Hepatic stellate cell (primary cell): Measurements from ENCODE around the gene CPT1C.

Experiments
- DNase-seq: peaks from one replicate; pipeline ENCODE4 v3.0.0; 2011; ENCODE audit warnings: low spot score

The CPT1C gene

DNA sequence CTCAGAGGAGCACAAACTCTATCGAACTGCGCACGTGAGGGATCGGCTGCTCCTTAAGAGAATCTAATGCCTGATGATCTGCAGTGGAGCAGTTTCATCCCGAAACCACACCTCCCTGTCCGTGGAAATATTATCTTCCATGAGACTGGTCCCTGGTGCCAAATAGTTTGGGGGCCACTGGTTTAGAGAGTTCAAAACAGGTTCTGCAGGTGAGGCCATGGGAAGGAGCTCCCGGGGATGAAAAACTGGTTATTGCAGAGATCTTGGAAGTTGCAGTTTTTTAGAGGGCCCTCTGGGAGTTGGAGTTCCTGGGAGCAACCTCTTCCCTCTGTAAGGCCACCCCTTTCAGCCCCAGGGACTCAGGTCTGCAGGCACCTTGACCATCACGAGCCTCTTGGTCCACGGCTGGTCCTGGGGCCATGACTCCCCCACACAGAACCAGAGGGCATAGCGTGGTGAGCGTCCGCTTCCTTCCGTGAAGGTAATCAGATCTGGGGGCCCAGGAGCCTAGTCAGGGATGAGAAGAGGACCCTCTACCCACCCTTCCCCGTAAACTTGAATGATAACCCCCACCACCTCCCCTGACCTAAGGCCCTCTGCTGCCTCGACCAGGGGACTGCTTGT is 30.5 kb upstream of the CPT1C start:
- no peak for DNase-seq

DNA sequence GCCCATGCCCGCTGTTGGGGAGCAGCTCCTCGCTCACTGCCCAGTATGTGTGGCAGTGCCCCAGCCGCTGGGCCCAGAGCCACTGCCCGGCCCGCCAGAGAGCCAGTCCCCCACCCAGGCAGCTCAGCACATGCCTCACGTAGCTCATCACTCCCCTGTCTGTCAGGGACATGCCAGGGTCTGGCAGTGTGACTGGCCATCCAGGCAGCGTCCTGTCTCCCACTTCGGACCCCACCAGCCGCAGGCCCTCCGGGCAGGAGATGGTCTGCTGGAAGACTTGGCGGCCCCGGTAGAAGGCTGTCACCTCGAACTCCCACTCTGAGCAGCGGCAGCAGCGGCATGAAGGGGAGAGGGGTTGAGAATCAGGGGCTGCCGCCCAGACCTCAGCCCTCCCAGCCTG is 28.9 kb upstream of the CPT1C start:
- no peak for DNase-seq

DNA sequence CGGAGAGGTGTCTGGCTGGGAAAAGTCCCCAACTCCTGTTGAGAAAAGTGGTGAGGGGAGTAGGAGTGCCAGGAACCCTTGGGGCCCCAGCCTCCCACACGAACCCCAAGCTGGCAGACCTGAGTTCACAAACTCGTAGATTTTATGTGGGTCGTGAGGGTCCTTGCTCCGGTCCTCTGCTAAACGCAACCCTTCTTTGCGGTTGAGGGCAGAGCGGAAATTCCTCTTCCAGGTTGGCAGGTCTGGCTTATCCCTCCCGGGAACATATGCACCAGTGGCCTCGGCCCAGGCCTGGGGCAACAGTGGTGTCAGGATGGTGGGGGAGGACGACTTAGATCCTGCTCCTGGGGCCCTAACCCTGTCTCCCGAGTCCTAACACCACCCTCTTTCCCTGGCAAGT is 27.7 kb upstream of the CPT1C start:
- DNase-seq, result no peak

DNA sequence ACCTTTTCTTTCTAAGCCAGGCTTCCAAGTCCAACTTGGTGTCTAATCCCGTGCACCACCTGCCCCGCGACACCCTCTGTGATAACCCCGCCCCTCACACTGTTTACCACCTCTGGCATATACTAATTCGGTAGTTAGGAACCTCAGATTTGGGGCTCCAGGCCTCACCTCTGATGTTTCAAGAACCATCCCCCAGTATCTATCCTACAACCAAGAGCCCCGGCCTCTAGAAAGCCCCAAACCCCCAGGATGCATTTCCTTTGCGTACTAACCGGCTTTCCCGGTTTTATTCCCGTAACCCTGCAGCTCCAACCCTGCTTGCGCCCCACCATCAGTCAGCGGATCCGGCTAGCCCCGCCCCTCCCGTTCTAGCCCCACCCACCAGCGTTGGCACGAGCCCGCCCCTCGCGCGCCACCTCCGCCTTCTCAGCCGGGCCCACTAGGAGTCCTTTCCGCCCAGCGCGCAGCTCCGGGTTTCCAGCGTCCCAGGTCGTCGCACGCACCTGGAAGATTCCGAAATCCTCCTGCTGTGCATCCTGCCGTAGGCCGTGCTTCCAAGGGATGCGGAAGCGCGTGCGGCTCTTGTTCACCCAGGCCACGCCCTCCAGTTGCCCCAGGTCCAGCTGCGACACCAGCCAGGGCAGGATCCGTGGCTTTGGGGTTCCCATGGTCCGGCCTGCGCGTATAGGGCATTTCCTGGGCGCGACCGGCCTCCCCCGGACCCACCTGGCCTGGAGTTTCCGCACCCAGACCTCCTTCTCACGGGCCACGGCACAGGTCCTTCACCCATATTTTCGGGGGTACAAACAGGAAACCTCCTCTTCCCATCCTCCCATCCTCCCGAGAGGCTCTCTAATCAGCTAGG is 26.5 kb upstream of the CPT1C start:
- peak; percentile 93 for DNase-seq

DNA sequence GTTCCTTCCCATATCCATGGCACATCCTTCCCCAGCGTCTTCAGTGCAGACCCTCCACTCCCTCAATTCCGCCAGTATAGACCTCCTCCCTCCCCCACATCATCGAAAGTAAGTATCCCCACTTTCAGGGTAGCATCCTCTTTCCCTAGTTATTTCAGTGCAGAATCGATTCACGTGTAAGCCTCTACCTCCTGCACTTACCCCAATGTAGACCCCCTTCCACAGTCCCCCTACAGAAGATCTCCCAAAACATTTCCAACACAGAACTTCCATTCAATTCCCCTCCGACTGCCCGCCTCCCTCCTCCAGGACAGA is 25.9 kb upstream of the CPT1C start:
- no peak for DNase-seq

DNA sequence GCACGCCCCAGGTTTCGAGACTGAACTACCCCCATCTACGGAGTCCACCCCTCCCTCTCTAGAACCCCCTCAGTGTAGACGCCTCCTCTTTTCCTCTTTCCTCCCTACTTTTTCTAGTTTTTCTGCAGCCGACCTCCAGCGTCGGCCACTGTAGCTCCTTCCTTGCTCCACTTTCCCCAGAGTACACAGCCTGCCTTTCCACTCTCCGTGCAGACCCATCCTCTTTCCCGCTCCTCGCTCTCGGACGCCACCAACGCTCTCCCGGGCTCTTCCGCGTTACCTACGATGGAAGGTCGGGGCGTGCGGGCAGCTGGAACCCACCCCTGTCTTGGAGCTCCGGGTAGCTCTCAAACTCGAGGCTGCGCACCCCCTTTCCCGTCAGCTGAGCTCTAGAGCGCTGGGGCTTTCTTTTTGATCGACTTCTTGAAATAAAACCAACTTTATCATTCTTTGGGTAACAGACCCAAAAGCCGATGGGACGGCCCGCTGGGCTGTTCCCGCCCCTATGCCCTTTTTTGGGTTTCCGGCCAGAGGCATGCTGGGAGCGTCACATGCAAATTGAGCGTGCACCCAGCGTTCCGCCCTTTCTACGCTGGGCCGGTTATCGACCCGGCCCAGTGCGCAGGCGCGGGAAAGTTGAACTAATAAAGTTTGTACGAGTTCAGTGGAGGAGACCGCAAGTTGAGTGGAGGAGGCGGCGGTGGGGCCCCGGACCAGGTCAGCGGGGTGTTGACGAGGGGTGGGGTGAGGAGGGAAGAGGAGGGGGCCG is 25.4 kb upstream of the CPT1C start, which contains the start of the genes BCL2L12 and IRF3:
Gene BCL2L12 (plus strand): TSS at position 583 of the 769 bp plus-strand sequence. CDS start 760 bp downstream, outside the sequence.
Gene IRF3 (minus strand): TSS at position 507 of the 769 bp plus-strand sequence. CDS start 1,019 bp downstream, outside the sequence.
- DNase-seq, result peak; percentile 99

DNA sequence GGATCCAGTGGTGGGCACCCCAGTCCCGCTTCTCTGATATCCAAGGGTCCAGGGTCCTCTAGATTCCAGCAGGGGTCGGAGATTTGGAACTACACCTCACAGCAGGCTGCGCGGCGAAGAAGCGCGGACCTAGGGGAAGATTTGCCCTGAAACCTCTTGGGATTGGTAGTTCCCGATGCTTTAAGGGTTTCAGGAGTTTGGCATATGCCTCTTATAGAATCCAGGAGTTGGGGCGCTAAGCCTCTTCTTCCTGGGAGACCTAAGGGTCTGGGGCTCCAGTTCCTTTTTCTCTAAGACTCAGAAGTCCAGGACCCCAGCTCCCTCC is 24.8 kb upstream of the CPT1C start:
- DNase-seq, result no peak

DNA sequence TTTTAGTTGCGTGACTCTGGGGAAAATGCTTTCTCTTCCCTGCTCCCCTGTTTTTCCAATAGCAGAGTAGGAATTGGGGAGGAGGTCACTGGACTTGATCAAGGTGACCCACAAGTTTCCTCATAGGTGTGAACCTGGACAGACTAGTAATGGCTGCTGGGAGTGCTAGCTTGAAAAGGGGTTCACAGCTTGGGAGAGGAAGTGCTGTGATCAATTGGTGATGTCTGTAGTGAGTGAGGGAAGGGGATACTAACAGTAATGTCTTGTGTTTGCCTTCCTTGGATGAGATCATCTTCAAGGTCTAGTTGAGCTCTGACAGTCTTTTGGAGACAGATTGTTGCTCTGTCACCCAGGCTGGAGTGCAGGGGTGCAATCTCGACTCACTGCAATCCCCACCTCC is 23.4 kb upstream of the CPT1C start:
- DNase-seq, result no peak

DNA sequence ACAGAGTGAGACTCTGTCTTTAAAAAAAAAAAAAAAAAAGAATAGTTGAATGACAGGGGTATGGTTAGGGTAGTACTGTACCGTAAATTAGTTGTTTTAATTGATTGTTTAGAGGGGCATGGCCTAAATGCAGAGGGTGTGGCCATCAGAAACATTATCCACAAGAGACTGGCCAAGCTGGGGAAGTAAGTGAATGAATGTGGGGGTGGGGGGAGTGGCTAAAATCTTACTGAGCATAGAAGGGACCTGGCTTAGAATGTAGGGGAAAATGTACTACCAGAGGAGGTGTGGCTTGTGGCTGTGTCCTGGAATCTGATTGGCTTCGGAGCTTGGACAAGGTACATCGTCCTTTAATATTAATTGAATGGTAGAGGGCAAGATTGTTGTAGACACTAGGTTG is 21.4 kb upstream of the CPT1C start:
- DNase-seq, result no peak

DNA sequence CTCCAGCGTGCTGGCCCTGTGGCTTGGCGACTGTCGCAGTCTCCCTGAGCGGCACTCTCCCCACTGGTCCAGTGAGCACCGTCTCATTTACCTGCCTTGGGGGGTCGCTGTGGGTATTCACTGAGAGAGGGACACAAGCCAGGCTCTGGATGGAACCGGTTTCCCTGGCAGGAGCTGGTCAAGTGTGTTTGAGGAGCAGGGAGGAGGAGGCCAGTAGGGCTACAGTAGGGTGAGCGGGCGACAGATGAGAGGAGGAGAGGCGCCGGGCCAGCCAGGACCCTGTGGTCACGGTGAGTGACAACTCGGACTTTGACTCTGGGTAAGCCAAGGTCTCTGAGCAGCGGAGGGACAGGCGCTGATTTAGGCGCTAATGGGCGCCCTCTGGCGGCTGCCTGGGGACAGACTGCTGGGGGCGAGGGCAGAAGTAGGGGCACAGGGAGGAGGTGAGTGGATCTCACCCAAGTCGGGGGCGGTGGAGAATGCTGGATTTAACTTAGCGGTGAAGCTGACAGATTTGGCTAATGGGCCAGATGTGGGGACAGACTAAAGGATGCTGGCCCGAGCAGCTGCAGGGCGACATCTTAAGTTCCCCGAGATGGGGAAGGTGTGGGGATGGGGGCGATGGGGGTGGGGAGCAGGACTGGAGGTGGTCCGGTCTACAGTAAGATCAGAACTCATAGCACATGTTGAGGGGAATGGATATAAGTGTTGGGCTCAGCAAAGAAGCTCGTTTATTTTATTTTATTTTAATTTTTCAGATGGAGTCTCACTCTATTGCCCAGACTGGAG is 18.6 kb upstream of the CPT1C start:
- peak; percentile 87 for DNase-seq

DNA sequence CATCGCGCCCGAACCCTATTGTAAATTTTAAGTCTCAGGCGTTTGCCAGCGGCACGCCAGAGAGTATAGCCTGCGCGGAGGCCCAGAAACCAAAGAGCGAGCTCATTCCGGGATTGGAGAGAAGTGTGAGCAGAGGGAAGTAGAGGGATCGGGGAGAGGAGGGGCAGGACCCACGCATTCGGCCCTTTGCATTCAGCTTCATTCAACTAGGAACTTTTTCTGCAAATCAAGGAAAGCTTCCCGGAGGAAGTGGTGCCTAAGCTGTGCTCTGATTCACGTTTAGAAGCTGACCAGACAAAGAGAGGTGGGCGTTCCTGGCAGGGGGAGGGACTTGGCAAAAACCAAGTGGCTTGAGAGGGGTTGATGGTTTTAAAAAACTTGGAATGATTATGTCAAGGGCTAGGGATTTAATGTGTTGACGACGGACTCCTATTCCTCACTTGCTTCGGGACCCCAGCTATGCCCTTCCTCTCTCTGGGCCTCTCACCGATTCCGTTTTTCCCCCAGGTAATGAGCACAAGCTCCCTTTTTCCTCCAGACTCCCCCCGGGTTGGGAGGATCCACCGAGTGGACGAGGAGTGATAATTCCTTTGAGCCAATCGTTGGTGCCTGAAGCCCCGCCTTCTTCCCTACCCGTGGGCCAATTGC is 14.7 kb upstream of the CPT1C start:
- DNase-seq, result peak; percentile 92

DNA sequence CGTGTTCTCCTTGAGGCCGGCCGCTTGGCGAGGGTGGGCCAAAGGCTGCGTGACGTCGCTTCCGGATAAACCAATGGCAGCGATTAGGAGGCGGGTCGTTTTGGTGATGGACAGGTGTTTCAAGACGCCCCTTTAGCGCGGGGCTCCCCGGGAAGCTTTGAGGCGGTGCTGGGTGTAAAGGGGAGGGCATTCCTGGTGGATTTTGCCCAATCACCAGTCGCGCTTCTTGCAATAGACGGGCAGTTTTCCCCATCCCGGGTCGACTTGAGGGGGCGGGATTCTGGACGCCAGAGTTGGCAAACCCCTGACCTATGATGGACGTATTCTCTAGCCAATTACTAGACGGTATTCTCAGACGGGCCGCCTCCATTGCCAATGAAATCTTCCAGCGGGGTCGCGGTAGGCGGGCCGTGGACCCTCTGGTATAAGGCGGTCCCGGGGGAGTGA is 14.1 kb upstream of the CPT1C start:
- DNase-seq, result peak; percentile 99

DNA sequence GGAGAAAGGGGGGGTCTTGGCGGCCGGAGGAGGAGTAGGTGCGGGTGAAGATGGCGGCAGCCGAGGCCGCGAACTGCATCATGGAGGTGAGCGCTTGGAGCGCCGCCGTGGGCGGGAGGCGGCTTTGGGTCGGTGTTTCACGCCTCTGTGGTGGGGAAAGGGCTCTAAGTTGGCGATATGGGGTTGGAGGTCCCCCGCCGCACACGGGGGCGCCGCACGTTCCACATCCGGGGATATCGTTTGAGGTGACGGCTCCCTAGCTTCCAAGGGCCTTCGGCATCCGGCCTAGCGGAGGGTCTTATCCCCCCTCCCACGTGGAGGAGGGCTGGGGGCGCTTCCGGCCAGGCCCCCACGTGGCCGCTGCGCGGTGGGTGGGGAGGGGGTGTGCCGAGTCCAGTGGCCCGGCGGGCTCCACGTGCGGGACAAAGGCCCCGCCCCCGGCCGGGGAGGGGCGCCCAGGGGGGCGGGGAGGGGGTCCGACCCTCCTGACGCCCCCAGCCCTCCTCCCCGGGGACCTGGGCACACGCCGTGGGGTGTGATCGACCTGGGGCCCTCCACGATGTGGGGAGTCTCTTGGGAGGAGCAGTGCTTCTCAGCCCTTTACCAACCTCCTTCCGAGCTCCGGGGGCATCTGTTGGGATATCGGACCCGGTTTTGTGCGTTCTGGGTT is 13.6 kb upstream of the CPT1C start, which contains the start of gene PRMT1:
Gene PRMT1 (plus strand): TSS at position 41 of the 670 bp plus-strand sequence. CDS start 10 bp downstream, at position 51.
- DNase-seq, result peak; percentile 54

DNA sequence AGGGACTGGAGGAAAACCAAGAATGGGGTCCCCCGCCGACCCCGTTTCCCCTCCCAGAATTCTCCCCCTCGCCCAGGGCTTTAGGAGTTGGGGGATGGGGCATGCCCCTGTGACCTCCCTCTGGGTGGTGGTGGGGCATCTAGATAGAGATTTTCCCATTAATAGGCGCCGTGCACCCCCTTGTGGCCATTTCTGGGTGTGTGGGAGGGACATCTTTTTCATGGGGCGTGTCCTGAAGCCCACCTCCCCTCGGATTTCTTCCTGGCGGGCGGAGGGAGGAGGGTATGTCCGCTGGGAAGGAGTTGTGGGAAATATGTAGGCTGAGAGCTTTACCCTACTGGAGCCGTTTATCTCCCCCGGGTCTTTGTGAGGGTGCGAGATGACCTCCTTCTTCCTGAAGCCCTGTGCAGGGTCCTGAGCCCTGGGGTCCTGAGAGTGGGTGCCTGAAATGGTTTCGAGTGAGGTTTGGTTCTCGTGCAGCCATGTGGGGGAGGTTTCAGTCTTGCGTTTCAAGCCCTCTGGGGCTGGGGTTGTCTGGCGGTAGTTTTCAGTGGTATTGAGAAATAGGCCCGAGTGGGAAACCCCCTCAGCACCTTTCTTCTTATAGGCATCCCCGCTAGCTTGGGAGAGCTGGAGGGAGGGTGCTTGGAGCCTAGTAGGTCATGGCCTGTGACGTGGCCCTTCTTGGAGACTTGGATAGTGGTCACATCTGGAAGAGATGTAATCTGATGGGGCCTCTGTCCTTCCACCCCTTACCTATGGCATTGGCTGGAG is 12.8 kb upstream of the CPT1C start:
- DNase-seq, result peak; percentile 70

DNA sequence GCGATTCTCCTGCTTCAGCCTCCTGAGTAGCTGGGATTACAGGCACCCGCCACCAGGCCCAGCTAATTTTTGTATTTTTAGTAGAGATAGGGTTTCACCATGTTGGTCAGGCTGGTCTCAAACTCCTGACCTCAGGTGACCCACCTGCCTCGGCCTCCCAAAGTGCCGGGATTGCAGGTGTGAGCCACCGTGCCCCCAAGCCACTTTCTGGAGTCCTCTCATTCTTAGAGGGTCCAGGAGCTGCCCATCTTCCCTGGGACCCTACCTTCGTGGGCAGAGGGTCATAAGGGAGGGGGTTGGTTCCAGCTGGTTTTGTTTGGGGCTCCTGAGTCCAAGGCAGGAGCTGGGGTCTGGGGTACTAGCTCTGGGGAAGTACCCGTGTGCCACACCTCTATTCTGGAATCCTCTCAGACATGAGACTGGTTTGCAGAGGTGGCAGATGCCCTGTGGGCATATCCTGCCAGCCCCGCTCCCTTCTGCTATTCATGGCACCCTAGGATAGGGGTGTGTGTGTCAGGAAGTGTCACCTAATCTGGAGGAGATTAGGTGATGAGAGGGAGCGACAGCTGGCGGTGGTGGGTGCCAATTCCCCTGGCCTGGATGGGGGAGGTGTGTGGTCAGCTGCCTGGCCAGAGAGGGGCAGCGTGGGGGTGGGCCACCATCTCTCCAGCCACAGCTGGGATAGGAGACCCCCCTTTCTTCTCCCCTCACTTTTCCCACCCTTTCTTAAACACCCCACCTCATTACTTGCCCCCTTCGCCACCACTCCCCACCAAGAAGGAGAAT is 11.7 kb upstream of the CPT1C start:
- no peak for DNase-seq

DNA sequence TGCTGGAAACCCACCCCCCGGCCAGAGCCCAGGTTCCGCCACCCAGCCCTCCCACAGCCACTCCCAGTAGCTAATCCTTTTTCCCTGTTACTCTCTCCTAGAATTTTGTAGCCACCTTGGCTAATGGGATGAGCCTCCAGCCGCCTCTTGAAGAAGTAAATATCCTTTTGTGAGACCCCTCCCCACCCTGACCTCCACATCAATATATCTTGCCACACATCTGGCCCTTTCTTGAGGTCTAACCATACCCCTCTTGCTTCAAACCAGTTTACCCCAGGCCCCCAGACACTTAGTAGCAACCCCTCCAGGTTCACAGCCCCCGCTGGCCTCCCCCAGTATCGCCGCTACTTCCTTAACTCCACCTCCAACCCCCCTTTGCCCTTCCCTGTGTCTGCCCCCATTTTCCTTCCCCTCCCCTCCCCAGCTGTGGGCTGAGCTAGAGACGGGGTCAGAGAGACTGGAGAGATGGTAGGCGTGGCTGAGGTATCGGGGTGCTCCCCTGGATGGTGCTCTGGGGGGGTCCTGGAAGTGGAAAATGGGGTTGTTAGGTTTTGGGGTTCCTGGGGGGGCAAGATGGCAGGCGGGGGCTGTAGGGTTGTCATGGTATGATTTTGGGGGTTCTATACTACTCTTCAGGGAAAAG is 11.0 kb upstream of the CPT1C start:
- DNase-seq, result no peak

DNA sequence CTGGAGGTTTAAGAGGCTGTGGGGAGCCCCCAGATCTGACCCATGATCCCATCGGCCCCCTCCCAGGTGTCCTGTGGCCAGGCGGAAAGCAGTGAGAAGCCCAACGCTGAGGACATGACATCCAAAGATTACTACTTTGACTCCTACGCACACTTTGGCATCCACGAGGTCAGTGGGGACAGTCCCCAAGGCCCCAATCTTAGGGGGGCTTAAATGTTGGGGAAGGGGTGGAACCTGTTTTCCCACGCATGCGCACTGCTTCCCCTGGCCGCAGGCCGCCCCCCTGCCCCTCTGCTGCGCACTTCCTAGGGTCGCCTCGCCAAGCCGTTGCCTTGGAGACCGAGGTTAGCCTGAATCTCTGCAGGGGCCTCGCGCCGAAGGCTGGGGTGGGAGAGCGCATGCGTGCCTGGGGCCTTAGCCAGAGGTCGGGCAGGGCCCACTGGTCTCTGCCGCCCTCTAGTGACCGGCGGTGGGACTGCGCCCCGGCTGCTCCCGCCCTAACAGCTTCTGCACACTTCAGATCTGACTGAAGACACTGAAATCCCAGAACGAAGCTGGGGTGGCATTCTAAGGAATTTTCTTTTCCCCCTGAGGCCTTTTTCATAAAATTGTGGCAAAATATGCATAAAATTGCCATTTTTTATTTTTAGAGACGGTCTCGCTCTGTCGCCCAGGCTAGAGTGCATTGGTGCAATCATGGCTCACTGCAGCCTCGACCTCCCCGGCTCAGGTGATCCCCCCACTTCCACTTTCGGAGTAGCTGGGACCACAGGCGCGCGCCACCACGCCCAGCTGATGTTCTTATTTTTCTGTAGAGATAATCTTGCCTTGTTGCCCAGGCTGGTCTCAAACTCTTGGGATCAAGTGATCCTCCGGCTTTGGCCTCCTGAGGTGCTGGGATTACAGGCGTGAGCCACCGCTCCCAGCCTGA is 10.2 kb upstream of the CPT1C start:
- DNase-seq, result peak; percentile 98

DNA sequence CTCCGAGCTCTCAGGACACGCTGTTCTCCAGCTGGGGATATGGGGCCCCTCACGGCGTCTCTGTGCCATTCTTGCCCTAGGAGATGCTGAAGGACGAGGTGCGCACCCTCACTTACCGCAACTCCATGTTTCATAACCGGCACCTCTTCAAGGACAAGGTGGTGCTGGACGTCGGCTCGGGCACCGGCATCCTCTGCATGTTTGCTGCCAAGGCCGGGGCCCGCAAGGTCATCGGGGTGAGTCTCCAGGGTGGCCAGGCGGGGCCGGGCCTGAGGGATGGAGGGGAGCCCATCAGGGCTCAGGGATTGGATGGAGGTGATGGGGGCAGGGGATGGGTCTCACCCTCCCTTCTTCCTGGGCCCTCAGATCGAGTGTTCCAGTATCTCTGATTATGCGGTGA is 9.1 kb upstream of the CPT1C start:
- DNase-seq, result no peak
